Measurements from ENCODE around the gene ZNF618. TPM values are rescaled to one million over a fixed set of nuclear protein-coding genes. Genes with fewer than 3 reads are reported as not detected.

Gene ZNF618
- total RNA-seq, 4 donors from 2014 or later, result 0.68 to 2.1 (median 1.3) TPM

- Histone ChIP-seq H3K27ac (no peak overlapping the region), H3K9me3 (no peaks in the 10 kb centered on the region), H3K36me3 (no peaks in the 10 kb centered on the region), H3K4me1 (no peaks in the 10 kb centered on the region), H3K27me3 (peaks cover 0 to 11% (median 0%) of the 10 kb centered on the region in 4 donors), H3K4me3 (no peak overlapping the region)
- no peak for DNase-seq
- TF ChIP-seq CTCF (IDR thresholded peaks at IDR 0.05) (no peak), POLR2A (IDR thresholded peaks at IDR 0.05) (no peak)
- intact Hi-C loops (cut with DNase I), result no loop called here
- WGBS, 2 donors, result 80 to 84% methylated on average over 6 to 8 of the region's 8 CpGs
These were observed 184.0 kb downstream of the ZNF618 start for GRCh38 chr9:114060070-114060469.

DNA sequence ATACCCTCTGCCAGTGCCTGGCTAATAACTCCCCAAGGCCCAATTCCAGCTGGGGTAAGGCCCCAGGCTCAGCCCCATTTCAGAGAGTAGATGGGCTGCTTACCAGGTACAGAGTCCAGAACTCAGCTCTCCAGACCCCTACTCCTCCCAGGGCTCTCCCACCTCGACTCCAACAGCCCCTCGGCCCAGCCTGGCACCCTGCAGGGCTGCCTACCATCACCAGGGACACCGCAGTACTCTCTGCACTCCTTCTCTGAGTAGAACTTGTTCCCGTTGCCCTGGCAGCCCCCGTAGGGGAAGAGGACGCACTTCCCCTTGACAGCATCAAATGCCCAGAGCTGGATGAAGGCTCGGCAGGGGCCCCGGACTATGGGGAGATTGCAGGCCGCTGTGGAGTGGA, 184.6 kb downstream of the ZNF618 start:
- peaks cover 0 to 17% (median 0%) of the 10 kb centered on the region in 4 donors for H3K27me3 ChIP-seq
- H3K4me3 ChIP-seq, result no peak overlapping the region
- intact Hi-C loops (cut with DNase I), result no loop called here
- H3K9me3 ChIP-seq, result no peaks in the 10 kb centered on the region
- 79% methylated on average over 2 to 5 of the region's 9 CpGs for WGBS, 2 donors
- no peak overlapping the region for H3K27ac ChIP-seq
- no peaks in the 10 kb centered on the region for H3K4me1 ChIP-seq
- no peak for DNase-seq
- no peaks in the 10 kb centered on the region for H3K36me3 ChIP-seq
- TF ChIP-seq POLR2A (IDR thresholded peaks at IDR 0.05), result no peak
- TF ChIP-seq CTCF (IDR thresholded peaks at IDR 0.05), result no peak

DNA sequence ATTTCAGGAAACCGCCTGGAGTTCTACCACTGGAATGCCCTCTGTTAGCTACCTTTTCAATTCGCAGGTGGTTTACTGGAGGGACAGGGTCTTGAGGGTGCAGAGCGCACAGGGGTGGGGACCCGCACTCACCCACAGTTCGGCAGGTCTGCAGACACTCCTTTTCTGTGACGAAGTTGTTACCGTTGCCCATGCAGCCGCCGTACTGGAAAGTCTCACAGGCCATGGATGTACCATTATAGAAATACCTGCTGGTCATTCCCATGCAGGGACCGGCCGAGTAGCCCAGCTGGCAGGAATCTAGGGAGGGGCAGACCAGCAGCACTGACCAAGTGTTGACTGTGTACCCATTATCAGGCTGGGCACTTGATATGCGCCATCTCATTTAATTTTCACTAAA, 185.2 kb downstream of the ZNF618 start:
- Histone ChIP-seq H3K4me1 (no peaks in the 10 kb centered on the region), H3K36me3 (no peaks in the 10 kb centered on the region), H3K27ac (no peak overlapping the region), H3K27me3 (peaks cover 0 to 23% (median 0%) of the 10 kb centered on the region in 4 donors), H3K4me3 (no peak overlapping the region), H3K9me3 (no peaks in the 10 kb centered on the region)
- intact Hi-C loops (cut with DNase I), result no loop called here
- no peak for DNase-seq
- 91 to 96% methylated on average over 9 to 10 of the region's 12 CpGs for WGBS, 2 donors
- TF ChIP-seq POLR2A (IDR thresholded peaks at IDR 0.05) (no peak), CTCF (IDR thresholded peaks at IDR 0.05) (no peak)

DNA sequence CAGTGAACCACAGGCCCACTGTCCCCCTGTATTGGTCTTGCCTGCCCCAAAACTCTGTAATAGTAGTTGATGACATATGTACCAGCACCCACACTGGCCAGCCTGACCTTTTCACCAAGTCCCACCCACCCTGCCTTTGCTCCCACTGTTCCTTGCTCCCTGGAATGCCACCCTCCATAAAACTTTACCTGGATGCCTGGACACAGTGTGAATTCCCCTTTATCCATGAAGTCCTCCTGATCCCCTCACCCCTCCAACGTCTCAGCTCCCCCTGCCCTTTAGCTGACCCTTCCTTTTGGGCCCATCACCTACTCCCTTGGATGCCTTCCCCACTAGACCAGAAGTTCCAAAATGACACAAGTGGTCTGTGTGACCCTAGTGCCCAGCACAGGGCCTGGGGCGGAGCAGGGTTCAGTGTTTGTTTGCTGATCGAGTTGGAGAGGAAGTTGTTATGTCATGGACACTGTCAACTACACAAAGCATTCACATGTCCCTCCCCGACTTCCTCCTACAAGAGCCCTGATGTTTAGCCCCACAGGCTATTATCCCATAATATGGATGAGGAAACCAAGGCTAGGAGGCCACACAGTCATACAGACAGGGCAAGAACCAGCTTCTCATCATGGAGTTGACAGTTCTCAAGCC, 185.8 kb downstream of the ZNF618 start:
- H3K27me3 ChIP-seq, result peaks cover 0 to 25% (median 0%) of the 10 kb centered on the region in 4 donors
- intact Hi-C loops (cut with DNase I), result no loop called here
- WGBS, 2 donors, result 56 to 68% methylated on average over 4 of the region's 4 CpGs
- no peaks in the 10 kb centered on the region for H3K4me1 ChIP-seq
- no peak overlapping the region for H3K4me3 ChIP-seq
- DNase-seq, result no peak
- H3K9me3 ChIP-seq, result no peaks in the 10 kb centered on the region
- H3K27ac ChIP-seq, result no peak overlapping the region
- TF ChIP-seq POLR2A (IDR thresholded peaks at IDR 0.05) (no peak), CTCF (IDR thresholded peaks at IDR 0.05) (no peak)
- no peaks in the 10 kb centered on the region for H3K36me3 ChIP-seq

GRCh38 chr9:114065304-114065703, 189.2 kb downstream of the ZNF618 start:
- intact Hi-C loops (cut with DNase I), result no loop called here
- no peak for TF ChIP-seq CTCF (IDR thresholded peaks at IDR 0.05)
- TF ChIP-seq POLR2A (IDR thresholded peaks at IDR 0.05), result no peak
- H3K36me3 ChIP-seq, result no peaks in the 10 kb centered on the region
- no peak overlapping the region for H3K4me3 ChIP-seq
- no peak for DNase-seq
- no peak overlapping the region for H3K27ac ChIP-seq
- H3K4me1 ChIP-seq, result peaks cover 0 to 3% (median 0%) of the 10 kb centered on the region in 3 donors
- WGBS, 2 donors, result 79 to 86% methylated on average over 5 to 8 of the region's 8 CpGs
- no peaks in the 10 kb centered on the region for H3K9me3 ChIP-seq
- peaks cover 0 to 25% (median 0%) of the 10 kb centered on the region in 4 donors for H3K27me3 ChIP-seq

Data from esophagus squamous epithelium (tissue), 5 donors.